Renal cortex interstitium (tissue), 11 donors: ENCODE measurements around the gene S100A14. TPM values are rescaled to one million over a fixed set of nuclear protein-coding genes. Genes with fewer than 3 reads are reported as not detected.

Experiments used
- DNase-seq, 11 donors: peaks; one replicate each; pipeline ENCODE4 v3.0.0-alpha.2; 2013; ENCODE audit warnings: low read depth in 9 of 11, low spot score in 4 of 11; ENCODE audit errors: extremely low read depth in 1 of 11
- polyA plus RNA-seq, 3 donors: library from polyadenylated mRNA; unstranded; fragments of 120-200 nt; gene quantifications; one replicate each; pipeline ENCODE4 v1.2.1, GENCODE V29; 2013; ENCODE audit not compliant: insufficient read length in 3 of 3

Gene S100A14
- polyA plus RNA-seq, 3 donors, result 16.9 to 22.1 (median 17.3) TPM

GRCh38 chr1:153627715-153628626 is 11.8 kb upstream of the S100A14 start, which contains the start of gene S100A1:
S100A1 (plus strand) TSS chr1:153628434; CDS start chr1:153630522, 2,088 bp downstream.
- DNase-seq, result no peak

DNA sequence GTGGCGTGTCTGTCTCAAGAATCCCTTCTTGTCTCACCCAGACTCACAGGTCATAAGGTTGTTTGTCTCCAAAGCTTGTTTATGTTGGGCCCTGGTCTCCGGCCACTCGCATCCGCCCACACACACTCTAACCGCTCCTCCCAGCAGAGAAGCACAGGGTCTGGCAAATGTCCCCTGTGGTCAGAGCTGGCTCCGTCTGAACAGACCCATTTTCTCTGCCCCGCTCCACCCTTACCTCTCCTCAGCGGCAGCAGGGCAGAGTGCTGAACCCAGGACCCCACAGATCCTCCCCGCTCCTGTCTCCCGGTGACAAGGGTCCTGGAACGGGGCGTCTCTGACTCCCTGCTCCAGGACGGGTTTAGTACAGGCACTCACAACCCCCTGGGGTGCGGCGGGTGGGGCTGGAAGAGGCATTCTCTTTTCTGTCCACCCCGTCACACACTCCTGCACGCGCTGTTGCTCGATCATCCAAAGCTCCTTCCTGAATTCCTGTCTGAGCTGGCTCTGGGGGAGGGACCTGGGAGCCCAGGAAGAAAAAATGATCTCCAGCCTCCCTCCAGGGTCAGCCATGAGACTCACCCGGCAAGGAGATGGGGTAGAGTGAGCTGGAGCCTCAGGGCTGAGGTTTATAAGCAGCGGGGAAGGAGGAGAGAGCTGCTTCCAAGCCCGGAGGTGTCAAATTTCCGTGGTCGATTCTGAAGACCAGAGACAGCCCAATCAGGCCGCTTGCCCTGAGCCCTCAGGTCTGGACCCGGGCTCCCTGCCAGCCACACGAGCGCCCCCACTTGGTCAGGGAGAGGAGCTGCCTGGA is 11.0 kb upstream of the S100A14 start, which contains the start of gene S100A13:
Gene S100A13 (minus strand): TSS at position 602 of the 811 bp plus-strand sequence. CDS start 1,033 bp downstream, outside the sequence.
- peak in 9 of 11 donors; percentile 69 to 88 (median 81) for DNase-seq

- no peak for DNase-seq
These were observed 10.4 kb upstream of the S100A14 start for GRCh38 chr1:153626477-153626903.

DNA sequence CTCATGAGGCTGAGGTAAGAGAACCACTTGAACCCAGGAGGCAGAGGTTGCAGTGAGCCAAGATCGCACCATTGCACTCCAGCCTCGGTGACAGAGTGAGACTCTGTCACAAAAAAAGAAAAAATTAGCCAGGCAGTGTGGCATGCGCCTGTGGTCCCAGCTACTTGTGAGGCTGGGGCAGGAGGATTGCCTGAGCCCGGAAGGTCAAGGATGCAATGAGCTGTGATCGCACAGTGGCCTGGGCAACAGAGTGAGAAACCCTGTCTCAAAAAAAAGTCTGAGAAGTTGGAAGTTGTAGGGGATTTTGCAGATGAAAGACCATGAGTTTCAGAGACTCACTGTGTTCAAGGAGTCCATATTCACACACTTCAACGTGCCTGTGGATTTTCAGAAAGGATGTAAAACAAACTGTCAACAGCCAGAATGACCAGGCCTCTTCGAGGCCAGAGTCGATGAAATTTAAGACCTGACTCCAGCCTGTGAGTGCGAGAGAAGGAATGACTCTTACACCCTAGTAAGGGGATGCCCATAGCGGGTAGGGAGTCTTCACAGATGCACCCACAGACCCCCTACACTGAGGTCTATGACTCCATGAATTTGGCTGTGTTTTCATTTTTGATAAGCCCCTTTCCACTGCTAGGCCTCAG is 9.0 kb upstream of the S100A14 start:
- no peak for DNase-seq

GRCh38 chr1:153623101-153623500 is 7.0 kb upstream of the S100A14 start:
- no peak for DNase-seq

DNA sequence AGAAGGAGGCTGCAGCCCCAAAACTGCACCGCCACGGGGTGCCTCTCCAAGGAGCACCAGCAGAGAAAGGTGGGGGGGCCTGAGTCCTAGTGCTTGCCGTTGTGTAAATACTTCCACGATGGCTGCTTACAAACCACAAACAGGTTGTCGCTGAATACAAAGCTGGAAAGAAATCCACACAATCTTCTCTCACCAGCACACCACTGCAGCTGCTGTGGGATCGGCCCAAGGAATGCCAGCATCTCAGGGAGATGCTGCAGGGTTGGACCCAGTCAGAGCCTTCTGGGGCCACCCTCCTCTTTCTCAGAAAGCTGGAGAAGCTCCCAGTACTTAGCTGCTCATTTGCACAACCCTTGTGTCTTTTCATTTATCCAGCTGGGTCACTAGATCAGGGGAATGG is 3.0 kb upstream of the S100A14 start:
- DNase-seq, result no peak

GRCh38 chr1:153617663-153618062 is 1.5 kb upstream of the S100A14 start:
- DNase-seq, result no peak

DNA sequence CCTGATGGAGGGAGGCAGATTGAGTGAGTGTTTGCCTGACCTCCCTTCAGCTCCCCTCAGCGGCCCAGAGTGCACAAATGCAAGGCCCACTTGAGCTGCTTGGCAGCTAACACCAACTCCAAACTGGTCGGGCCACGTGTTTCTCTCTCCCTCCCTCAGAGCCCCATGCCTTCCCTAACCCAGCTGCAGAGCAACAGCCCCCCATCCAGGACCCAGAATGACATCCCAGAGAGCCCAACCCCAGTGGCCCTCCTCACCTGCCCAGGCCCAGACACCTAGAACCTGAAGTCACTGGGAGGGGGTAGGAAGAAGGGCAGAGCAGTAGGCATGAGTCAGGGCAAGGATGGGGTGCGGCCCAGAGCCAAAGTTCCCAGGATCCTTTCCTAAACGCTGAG is 789 bp upstream of the S100A14 start:
- DNase-seq, result no peak

GRCh38 chr1:153615406-153615805 is 719 bp downstream of the S100A14 start:
- DNase-seq, result no peak

DNA sequence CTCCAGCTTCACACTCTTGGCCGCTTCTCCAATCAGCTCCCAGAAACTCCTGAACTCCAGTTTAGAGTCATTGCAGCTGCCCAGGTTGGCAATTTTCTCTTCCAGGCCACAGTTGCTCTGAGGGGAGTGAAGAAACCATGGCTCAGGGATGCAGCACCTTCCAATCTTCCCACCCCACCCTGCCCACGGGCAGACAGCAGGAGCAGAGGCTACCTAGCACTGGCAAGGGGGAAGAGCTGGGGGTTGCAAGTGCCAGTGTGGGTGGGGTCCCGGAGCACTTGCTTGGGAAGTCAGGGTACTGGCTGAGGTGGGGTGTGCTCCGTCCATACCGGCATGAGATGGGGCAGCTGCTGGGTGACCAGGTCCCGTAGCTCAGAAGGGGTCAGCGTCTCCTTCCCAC is 1.2 kb downstream of the S100A14 start:
- DNase-seq, result no peak

GRCh38 chr1:153614189-153614900 is 1.8 kb downstream of the S100A14 start:
- no peak for DNase-seq

DNA sequence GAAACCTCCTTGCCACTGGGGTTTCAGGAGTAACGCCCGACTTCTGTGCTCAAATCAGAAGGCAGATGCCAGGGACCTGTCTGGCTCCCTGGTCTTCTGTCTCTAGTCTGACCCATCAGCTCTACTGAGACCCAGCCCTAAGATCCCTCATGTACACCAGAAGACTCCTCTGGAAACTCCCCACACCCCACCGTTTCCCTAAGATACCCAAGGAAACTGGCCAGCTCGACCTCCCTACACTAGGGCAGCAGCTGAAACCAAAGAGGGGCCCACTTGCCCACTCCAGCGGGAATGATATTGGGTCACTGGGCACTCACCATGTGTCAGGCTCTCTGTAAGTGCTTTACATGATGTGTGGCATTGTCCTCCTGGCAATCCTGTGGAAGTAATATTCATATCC is 2.7 kb downstream of the S100A14 start:
- no peak for DNase-seq

DNA sequence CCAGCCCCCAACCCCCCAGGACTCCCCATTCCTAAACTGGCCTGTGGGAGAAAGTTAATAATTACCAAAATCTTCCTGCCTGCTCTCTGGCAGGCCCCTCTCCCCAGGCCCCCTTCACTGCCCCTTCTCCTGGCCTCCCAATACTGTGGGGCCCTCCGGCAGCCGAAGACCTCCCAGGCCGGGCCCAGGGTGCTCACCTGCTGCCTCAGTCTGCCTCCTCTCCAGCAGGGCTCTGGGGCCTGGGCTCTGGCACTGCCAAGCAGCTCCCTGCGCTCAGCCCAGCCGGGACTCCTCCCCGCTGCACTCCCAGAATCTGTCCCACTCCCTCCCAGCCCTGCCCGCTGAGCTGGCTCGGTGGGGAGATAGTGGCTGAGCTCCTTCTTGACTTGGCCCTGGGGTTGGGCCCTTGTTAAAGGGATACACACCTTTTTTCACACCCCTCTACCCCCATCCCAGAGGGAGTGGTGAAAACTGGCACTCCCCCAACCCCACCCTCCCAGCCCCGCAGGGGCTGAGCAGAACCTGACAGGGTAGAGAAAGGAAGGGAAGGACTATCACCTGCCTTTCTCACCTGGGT is 3.3 kb downstream of the S100A14 start, which contains the start of gene S100A16:
Gene S100A16 (minus strand): TSS at position 383 of the 577 bp plus-strand sequence. CDS start 4,986 bp downstream, outside the sequence.
- DNase-seq, result peak in 1 of 11 donors; percentile 65

DNA sequence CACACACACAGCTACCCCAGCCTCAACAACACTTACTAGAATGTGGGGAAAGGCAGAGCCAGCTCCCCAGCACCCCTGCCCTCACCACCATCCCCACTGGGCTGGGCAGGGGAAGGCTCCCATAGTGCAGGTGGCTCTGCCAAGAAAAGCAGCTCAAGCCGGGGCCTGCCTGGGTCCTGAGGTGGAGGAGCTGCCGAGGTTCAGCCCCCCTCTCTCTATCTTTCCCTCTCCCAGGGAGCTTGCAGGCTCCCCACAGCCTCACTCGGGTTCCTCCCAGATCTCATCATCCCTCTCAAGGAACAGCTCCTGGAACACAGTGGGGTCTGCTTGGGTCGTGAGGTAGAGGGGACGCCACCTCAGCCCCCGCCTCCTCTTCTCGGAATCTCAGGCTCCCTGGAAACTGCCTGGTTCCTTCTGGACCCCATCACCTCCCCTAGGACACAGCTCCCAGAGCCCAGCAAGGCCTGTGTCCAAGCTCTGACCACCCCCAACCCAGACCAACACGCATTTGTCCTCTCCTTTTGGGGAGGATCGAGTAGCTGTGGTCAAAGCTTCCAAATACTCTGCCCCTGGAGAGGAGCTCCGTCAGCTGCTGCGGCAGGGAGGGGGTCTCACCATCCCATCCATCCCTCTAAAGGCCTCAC is 3.9 kb downstream of the S100A14 start:
- DNase-seq, result no peak

- no peak for DNase-seq
These were observed 4.8 kb downstream of the S100A14 start for GRCh38 chr1:153611356-153611755.

- no peak for DNase-seq
These were observed 5.3 kb downstream of the S100A14 start for GRCh38 chr1:153610811-153611301.

DNA sequence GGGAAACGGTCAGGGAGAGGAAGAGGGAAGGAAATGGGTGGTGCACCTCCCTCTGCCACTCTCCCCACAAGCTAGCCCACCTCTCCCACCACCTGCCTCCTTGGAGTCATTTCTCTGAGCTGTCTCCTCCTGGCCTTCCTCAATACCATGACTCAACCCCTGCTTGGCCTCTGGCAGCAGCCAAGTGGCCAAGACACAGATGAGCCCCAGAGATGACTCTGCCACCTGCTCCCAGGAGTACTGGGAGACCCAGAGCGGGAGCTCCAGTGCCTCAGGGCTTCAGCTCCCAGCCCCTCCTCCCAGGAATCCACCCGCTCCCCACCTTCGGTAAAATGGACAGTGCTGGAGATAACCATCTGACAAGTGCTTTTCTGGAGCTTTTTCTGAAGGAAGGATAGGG is 5.8 kb downstream of the S100A14 start:
- DNase-seq, result no peak

GRCh38 chr1:153609585-153609907 is 6.6 kb downstream of the S100A14 start:
- DNase-seq, result no peak
